H1 (cell line): Measurements from ENCODE around the gene ZNRF2. TPM values are rescaled to one million over a fixed set of nuclear protein-coding genes. Genes with fewer than 3 reads are reported as not detected.

Experiments used
- CTCF ChIA-PET: fragments of 300-600 bp; sonication (Branson Sonifier 250); formaldehyde crosslinking; loops from one replicate; lab custom pipeline; 2021; ENCODE audit not compliant: partially characterized antibody; lab: Charles Lee
- POLR2A ChIA-PET: fragments of 300-600 bp; sonication (Branson Sonifier 250); formaldehyde crosslinking; loops from one replicate; lab custom pipeline; 2021; ENCODE audit warnings: inconsistent platforms; ENCODE audit not compliant: partially characterized antibody; lab: Charles Lee
- DNase-seq, 2 experiments: peaks; one replicate each; pipeline versions ENCODE4 v3.0.0 to v3.0.0-alpha.2; 2010 to 2022; ENCODE audit warnings: low spot score in 2 of 2, low read depth in 1 of 2, mixed read lengths in 1 of 2
- FAIRE-seq: peaks from 2 replicates; lab custom pipeline; 2011; peaks lifted over from hg19 to GRCh38; lab: Jason Lieb, UNC
- H2AFZ ChIP-seq: 2 replicates; pipeline ENCODE4 v1.8.1; 2012; ENCODE audit warnings: low read length, inconsistent platforms
- H2AK5ac ChIP-seq: 2 replicates; pipeline ENCODE4 v1.6.1; 2013; ENCODE audit warnings: low read depth, low read length
- H2BK120ac ChIP-seq: replicated peaks from 2 replicates; pipeline ENCODE3; 2013; ENCODE audit warnings: low read depth, low read length, inconsistent platforms
- H2BK12ac ChIP-seq: 2 replicates; pipeline ENCODE4 v1.6.1; 2013; ENCODE audit warnings: low read depth, low read length
- H2BK15ac ChIP-seq: 2 replicates; pipeline ENCODE4 v1.6.1; 2013; ENCODE audit warnings: low read length
- H2BK20ac ChIP-seq: 2 replicates; pipeline ENCODE4 v1.6.1; 2013; ENCODE audit warnings: low read length
- H2BK5ac ChIP-seq: 2 replicates; pipeline ENCODE4 v1.6.1; 2013; ENCODE audit warnings: low read depth, low read length
- H3K14ac ChIP-seq: 2 replicates; pipeline ENCODE4 v1.6.1; 2013; ENCODE audit warnings: inconsistent platforms; ENCODE audit not compliant: insufficient read length
- H3K18ac ChIP-seq: 2 replicates; pipeline ENCODE4 v1.6.1; 2013; ENCODE audit warnings: low read length; ENCODE audit errors: extremely low read depth
- H3K23ac ChIP-seq: 2 replicates; pipeline ENCODE4 v1.6.1; 2013; ENCODE audit warnings: inconsistent platforms; ENCODE audit not compliant: insufficient read length
- H3K23me2 ChIP-seq: 2 replicates; pipeline ENCODE4 v1.6.1; 2013; ENCODE audit warnings: low read depth, low read length
- H3K27ac ChIP-seq: 2 replicates; pipeline ENCODE4 v1.6.1; 2011; ENCODE audit warnings: low read depth, low read length, inconsistent platforms
- H3K27me3 ChIP-seq, 4 experiments: replicated peaks in 1 of 4; 1 replicate in 1 of 4; 2 replicates in 3 of 4; pipeline versions ENCODE4 v1.6.1 to v1.8.1; 2011 to 2013; ENCODE audit warnings: low read length in 3 of 4, mild to moderate bottlenecking in 3 of 4, inconsistent platforms in 2 of 4, mixed read lengths in 2 of 4, moderate library complexity in 1 of 4; ENCODE audit not compliant: control insufficient read depth in 3 of 4, insufficient read depth in 3 of 4; ENCODE audit errors: extremely low read depth in 1 of 4
- H3K36me3 ChIP-seq, 4 experiments: 2 replicates each; pipeline versions ENCODE4 v1.6.1 to v1.8.1; 2011 to 2013; ENCODE audit warnings: mild to moderate bottlenecking in 4 of 4, low read length in 3 of 4, moderate library complexity in 2 of 4, control low read depth in 1 of 4, inconsistent platforms in 1 of 4; ENCODE audit not compliant: insufficient read depth in 4 of 4, control insufficient read depth in 2 of 4
- H3K4ac ChIP-seq: replicated peaks from 2 replicates; pipeline ENCODE3; 2013; ENCODE audit warnings: low read length, low read depth, mixed read lengths, inconsistent platforms; ENCODE audit not compliant: insufficient read length
- H3K4me1 ChIP-seq, 4 experiments: replicated peaks in 1 of 4; 1 replicate in 1 of 4; 2 replicates in 3 of 4; pipeline versions ENCODE4 v1.6.1 to v1.8.1; 2011 to 2013; ENCODE audit warnings: low read length in 3 of 4, inconsistent platforms in 2 of 4, mixed read lengths in 1 of 4; ENCODE audit not compliant: insufficient read depth in 4 of 4, control insufficient read depth in 3 of 4
- H3K4me2 ChIP-seq, 2 experiments: 2 replicates each; pipeline versions ENCODE4 v1.6.1 to v1.8.1; 2011 to 2013; ENCODE audit warnings: low read depth in 2 of 2, low read length in 2 of 2, control low read depth in 1 of 2, inconsistent platforms in 1 of 2, mild to moderate bottlenecking in 1 of 2; ENCODE audit not compliant: insufficient read depth in 1 of 2
- H3K4me3 ChIP-seq, 4 experiments: fragments of 200-600, 300-600 bp in 1 of 4; sonication (generic), shearing (Covaris generic), sonication (Bioruptor Twin) in 1 of 4; 2 replicates each; pipeline versions ENCODE4 v1.5.1 to v1.8.1; 2011 to 2016; ENCODE audit warnings: low read length in 4 of 4, low read depth in 3 of 4, control low read depth in 2 of 4, inconsistent platforms in 2 of 4, mild to moderate bottlenecking in 2 of 4, mixed read lengths in 1 of 4, moderate library complexity in 1 of 4; ENCODE audit not compliant: insufficient read depth in 2 of 4; ENCODE audit errors: extremely low read depth in 1 of 4
- H3K56ac ChIP-seq: replicated peaks from 2 replicates; pipeline ENCODE3; 2013; ENCODE audit warnings: low read depth, mild to moderate bottlenecking, mixed read lengths, low read length, inconsistent platforms; ENCODE audit not compliant: insufficient read length
- H3K79me1 ChIP-seq: 2 replicates; pipeline ENCODE4 v1.6.1; 2013; ENCODE audit warnings: low read depth, low read length, control low read depth
- H3K79me2 ChIP-seq, 2 experiments: 2 replicates each; pipeline versions ENCODE4 v1.6.1 to v1.8.1; 2012 to 2013; ENCODE audit warnings: low read length in 2 of 2, mild to moderate bottlenecking in 2 of 2, inconsistent platforms in 1 of 2; ENCODE audit not compliant: insufficient read depth in 2 of 2, control insufficient read depth in 1 of 2
- H3K9ac ChIP-seq, 4 experiments: replicated peaks in 1 of 4; 1 replicate in 1 of 4; 2 replicates in 3 of 4; pipeline versions ENCODE4 v1.6.1 to v1.8.1; 2011 to 2013; ENCODE audit warnings: low read depth in 3 of 4, low read length in 3 of 4, control low read depth in 2 of 4, mild to moderate bottlenecking in 2 of 4, moderate library complexity in 2 of 4, inconsistent platforms in 1 of 4; ENCODE audit errors: extremely low read depth in 1 of 4
- H3K9me3 ChIP-seq, 2 experiments: 2 replicates each; pipeline versions ENCODE4 v1.6.1 to v1.8.1; 2012 to 2013; ENCODE audit warnings: mild to moderate bottlenecking in 2 of 2, moderate library complexity in 2 of 2, control low read depth in 1 of 2, inconsistent platforms in 1 of 2, low read depth in 1 of 2, low read length in 1 of 2, mixed read lengths in 1 of 2; ENCODE audit not compliant: insufficient read depth in 2 of 2
- H4K20me1 ChIP-seq, 2 experiments: replicated peaks in 1 of 2; 2 replicates each; pipeline versions ENCODE3 to v1.8.1; 2011 to 2013; ENCODE audit warnings: inconsistent platforms in 2 of 2, low read length in 2 of 2, mild to moderate bottlenecking in 1 of 2; ENCODE audit not compliant: insufficient read depth in 2 of 2, control insufficient read depth in 1 of 2
- H4K5ac ChIP-seq: 2 replicates; pipeline ENCODE4 v1.6.1; 2013; ENCODE audit warnings: low read length, low read depth, mixed read lengths, inconsistent platforms; ENCODE audit not compliant: insufficient read length
- H4K8ac ChIP-seq: 2 replicates; pipeline ENCODE4 v1.8.0; 2013; ENCODE audit warnings: mild to moderate bottlenecking, moderate library complexity, low read length, inconsistent platforms; ENCODE audit not compliant: insufficient read depth; ENCODE audit errors: extremely low read depth
- H4K91ac ChIP-seq: replicated peaks from 2 replicates; pipeline ENCODE3; 2013; ENCODE audit warnings: low read length, mixed read lengths, inconsistent platforms; ENCODE audit not compliant: insufficient read length
- BRCA1 ChIP-seq: IDR thresholded peaks from 2 replicates; pipeline ENCODE4 v1.6.1; 2012; ENCODE audit warnings: low read depth, low read length, improper control_type of control experiment
- CHD1 ChIP-seq: IDR thresholded peaks from 2 replicates; pipeline ENCODE4 v1.6.1; 2012; ENCODE audit warnings: low read depth, low read length, improper control_type of control experiment
- FOSL1 ChIP-seq: IDR thresholded peaks from 2 replicates; pipeline ENCODE4 v1.6.1; 2011; ENCODE audit warnings: mild to moderate bottlenecking, low read depth, low read length, moderate library complexity; ENCODE audit not compliant: insufficient read depth
- GABPA ChIP-seq: IDR thresholded peaks from 2 replicates; pipeline ENCODE4 v1.6.1; 2011; ENCODE audit warnings: mild to moderate bottlenecking, low read length, moderate library complexity, borderline replicate concordance; ENCODE audit not compliant: insufficient read depth
- HDAC6 ChIP-seq: IDR thresholded peaks from one replicate; pipeline ENCODE4 v1.7.1; 2012; ENCODE audit warnings: low read depth, mild to moderate bottlenecking, inconsistent platforms, low read length, moderate library complexity
- MAFK ChIP-seq: IDR thresholded peaks from 2 replicates; pipeline ENCODE4 v1.6.1; 2012; ENCODE audit warnings: low read depth, mild to moderate bottlenecking, improper control_type of control experiment, low read length
- NANOG ChIP-seq: IDR thresholded peaks from 2 replicates; pipeline ENCODE4 v1.6.1; 2011; ENCODE audit warnings: low read length, low read depth, mild to moderate bottlenecking, inconsistent platforms; ENCODE audit not compliant: insufficient read depth, poor library complexity, severe bottlenecking
- POLR2A ChIP-seq, 2 experiments: IDR thresholded peaks; 1 replicate in 1 of 2; 2 replicates in 1 of 2; pipeline ENCODE4 v1.6.1; 2011; ENCODE audit warnings: low read depth in 2 of 2, low read length in 2 of 2, mild to moderate bottlenecking in 2 of 2; ENCODE audit errors: control extremely low read depth in 1 of 2
- POLR2AphosphoS5 ChIP-seq: IDR thresholded peaks from 2 replicates; pipeline ENCODE4 v1.6.1; 2011; ENCODE audit warnings: low read depth, low read length
- SAP30 ChIP-seq: fragments of 300-600 bp; sonication (generic); IDR thresholded peaks from 2 replicates; pipeline ENCODE4 v1.7.1; 2012; ENCODE audit warnings: low read length, moderate library complexity, mild to moderate bottlenecking, inconsistent platforms; ENCODE audit not compliant: insufficient read depth, insufficient replicate concordance
- TBP ChIP-seq: IDR thresholded peaks from 2 replicates; pipeline ENCODE4 v1.6.1; 2011; ENCODE audit warnings: low read depth, low read length, improper control_type of control experiment
- TEAD4 ChIP-seq: IDR thresholded peaks from 2 replicates; pipeline ENCODE4 v1.6.1; 2012; ENCODE audit warnings: low read depth, low read length, inconsistent platforms, mixed read lengths
- ZNF274 ChIP-seq: IDR thresholded peaks from 2 replicates; pipeline ENCODE4 v1.7.0; 2012; ENCODE audit warnings: low read length, borderline replicate concordance; ENCODE audit errors: extremely low read depth
- WGBS, 2 experiments: shearing (Covaris generic) in 1 of 2; methylation state at CpG; one replicate each; pipeline versions ENCODE4 v1.1.6 to v1.1.7; 2013 to 2015; ENCODE audit warnings: low lambda C conversion rate in 2 of 2, mixed read lengths in 2 of 2, inconsistent platforms in 1 of 2, low coverage in 1 of 2, missing lambda C conversion rate in 1 of 2; ENCODE audit not compliant: insufficient replicate concordance in 2 of 2, insufficient coverage in 1 of 2, insufficient read length in 1 of 2; ENCODE audit errors: extremely low coverage in 1 of 2, missing lambda C conversion rate in 1 of 2; 5-methylcytosine and 5-hydroxymethylcytosine counted together
- polyA plus RNA-seq, 7 experiments: library from polyadenylated mRNA; depleted of rRNA in 3 of 7; stranded (reverse) in 5 of 7; unstranded in 2 of 7; fragments of >200 nt in 5 of 7; fragments of 200-250 nt in 2 of 7; gene quantifications; 1 replicate in 5 of 7; 2 replicates in 1 of 7; 4 replicates in 1 of 7; pipeline versions ENCODE4 v1.2.1 to v1.2.3, GENCODE V29; 2011 to 2013; ENCODE audit warnings: missing spikeins in 2 of 7, mixed read lengths in 2 of 7
- total RNA-seq: library from RNA; stranded (reverse); fragmentation: NEBNext Ultra II Directional; extraction: Animal tissue kit (Norgen Biotek cat#: 25700); gene quantifications from 2 replicates; pipeline ENCODE4 v1.2.1, GENCODE V29; 2021
- TF ChIP-seq, protein P1 (sequence below): IDR thresholded peaks from 2 replicates; pipeline ENCODE4 v1.6.1; 2011; ENCODE audit warnings: low read depth, mild to moderate bottlenecking, low read length; ENCODE audit not compliant: insufficient read depth

ZNRF2 gene
- total and polyA plus RNA-seq, 2 of the 8 experiments (the other 6 are each of a cell fraction or from before 2014, with no cell fraction given), result 2.9 to 16.2 TPM

DNA sequence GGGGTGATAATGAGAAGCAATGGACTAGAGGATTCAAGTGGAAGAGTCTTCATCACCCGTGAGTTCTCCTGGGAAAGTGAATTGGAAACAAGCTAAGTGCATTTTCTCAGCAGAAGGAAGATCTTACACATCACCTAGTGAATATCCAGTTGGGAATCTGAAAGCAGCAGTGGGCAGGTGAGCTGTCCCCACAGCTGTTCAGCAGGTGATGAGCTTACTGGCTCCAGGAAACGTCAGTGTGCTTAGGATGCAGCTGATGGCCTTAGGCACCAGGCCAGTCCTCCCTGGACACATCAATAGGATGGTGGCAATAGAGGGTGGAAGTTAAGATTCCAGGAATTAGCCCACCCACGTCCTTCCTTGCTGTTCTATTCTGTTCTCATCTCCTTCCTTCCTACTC, 127.5 kb downstream of the ZNRF2 start:
- no peak overlapping the region for H3K4me3 ChIP-seq
- no peak overlapping the region for H3K4ac ChIP-seq
- H3K4me1 ChIP-seq, result peaks cover 0 to 5% (median 3%) of the 10 kb centered on the region in 4 experiments; a peak in 3 of 7 replicates
- H3K18ac ChIP-seq, result no peak overlapping the region
- H2AFZ ChIP-seq, result no peak overlapping the region
- no peak overlapping the region for H4K8ac ChIP-seq
- no peak overlapping the region for H4K91ac ChIP-seq
- no peak overlapping the region for H3K9ac ChIP-seq
- no peaks in the 10 kb centered on the region for H3K79me2 ChIP-seq
- no peak overlapping the region for H3K27ac ChIP-seq
- peaks cover 0 to 5% (median 0%) of the 10 kb centered on the region in 4 experiments; a peak in 2 of 8 replicates for H3K36me3 ChIP-seq
- H3K79me1 ChIP-seq, result no peaks in the 10 kb centered on the region
- no peaks in the 10 kb centered on the region for H3K9me3 ChIP-seq
- H2AK5ac ChIP-seq, result no peak overlapping the region
- H3K23me2 ChIP-seq, result no peaks in the 10 kb centered on the region
- 78% methylated on average over 3 of the region's 3 CpGs; no CpG with 5 or more reads in 1 of the 2 experiments for WGBS, 2 experiments
- DNase-seq (peak in 1 of 2 experiments; percentile 30), FAIRE-seq (no peak)
- ChIA-PET CTCF (interaction anchor here (0.9 to 4.9 kb wide), 9 partner anchors 21 to 249 kb away, joined by 3 to 50 read pairs (median 6); no protein-coding TSS in a partner anchor), POLR2A (no interaction called here)
- H3K27me3 ChIP-seq, result no peaks in the 10 kb centered on the region
- no peak overlapping the region for H2BK15ac ChIP-seq
- H4K20me1 ChIP-seq, result no peaks in the 10 kb centered on the region
- no peak overlapping the region for H2BK5ac ChIP-seq
- H2BK120ac ChIP-seq, result no peak overlapping the region
- H3K4me2 ChIP-seq, result no peak overlapping the region
- H2BK20ac ChIP-seq, result no peak overlapping the region
- no peak overlapping the region for H3K14ac ChIP-seq
- H3K56ac ChIP-seq, result no peak overlapping the region
- no peak overlapping the region for H3K23ac ChIP-seq
- peak overlapping the region; percentile 51; the same call in 1 of the 2 replicates for H2BK12ac ChIP-seq
- H4K5ac ChIP-seq, result no peak overlapping the region
- TF ChIP-seq TBP (no peak), POLR2AphosphoS5 (no peak), FOSL1 (no peak), SAP30 (no peak), MAFK (no peak), ZNF274 (no peak), NANOG (no peak), HDAC6 (no peak), CHD1 (no peak), POLR2A (IDR thresholded peaks at IDR 0.05; ENCODE audit: control extremely low read depth in 1 of 2, low read depth in 2 of 2, low read length in 2 of 2) (no peak), GABPA (no peak), TEAD4 (no peak), BRCA1 (no peak)
- TF ChIP-seq, protein P1, sequence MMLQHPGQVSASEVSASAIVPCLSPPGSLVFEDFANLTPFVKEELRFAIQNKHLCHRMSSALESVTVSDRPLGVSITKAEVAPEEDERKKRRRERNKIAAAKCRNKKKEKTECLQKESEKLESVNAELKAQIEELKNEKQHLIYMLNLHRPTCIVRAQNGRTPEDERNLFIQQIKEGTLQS, result no peak
